Rectal smooth muscle tissue (tissue), 1 donor: ENCODE data around the gene GNG14.
"Not testable (repeated sequence)": the region's sequence is repeated elsewhere in the genome, so short reads cannot be mapped to it uniquely, and the experiment has no call there.

Experiments
- H3K27ac ChIP-seq: one replicate; pipeline ENCODE4 v1.7.0; 2013; ENCODE audit warnings: low read depth, low read length, inconsistent platforms
- H3K27me3 ChIP-seq: one replicate; pipeline ENCODE4 v1.7.0; 2013; ENCODE audit warnings: low read length; ENCODE audit not compliant: control insufficient read depth, insufficient read depth
- H3K36me3 ChIP-seq: one replicate; pipeline ENCODE4 v1.7.0; 2013; ENCODE audit warnings: low read length; ENCODE audit not compliant: control insufficient read depth, insufficient read depth
- H3K4me1 ChIP-seq: one replicate; pipeline ENCODE4 v1.7.0; 2013; ENCODE audit warnings: low read length; ENCODE audit not compliant: control insufficient read depth, insufficient read depth
- H3K4me3 ChIP-seq: one replicate; pipeline ENCODE4 v1.7.0; 2013; ENCODE audit warnings: low read length
- H3K9ac ChIP-seq: one replicate; pipeline ENCODE4 v1.7.0; 2013; ENCODE audit warnings: low read length

The GNG14 gene

GRCh38 chr19:12705654-12706331, 18.0 kb downstream of the GNG14 start:
- H3K9ac ChIP-seq, result no peak overlapping the region
- no peaks in the 10 kb centered on the region for H3K27me3 ChIP-seq
- no peak overlapping the region for H3K4me3 ChIP-seq
- no peaks in the 10 kb centered on the region for H3K4me1 ChIP-seq
- H3K36me3 ChIP-seq, result peaks cover 60% of the 10 kb centered on the region
- H3K27ac ChIP-seq, result no peak overlapping the region

- Histone ChIP-seq H3K9ac (no peak overlapping the region), H3K4me3 (no peak overlapping the region), H3K36me3 (peaks cover 57% of the 10 kb centered on the region), H3K27me3 (no peaks in the 10 kb centered on the region), H3K27ac (no peak overlapping the region), H3K4me1 (no peaks in the 10 kb centered on the region)
Observed at GRCh38 chr19:12706332-12706718, 18.5 kb downstream of the GNG14 start.

GRCh38 chr19:12708641-12709040, 20.8 kb downstream of the GNG14 start:
- Histone ChIP-seq H3K27ac (no peak overlapping the region), H3K4me3 (no peak overlapping the region), H3K4me1 (no peaks in the 10 kb centered on the region), H3K9ac (no peak overlapping the region), H3K27me3 (no peaks in the 10 kb centered on the region), H3K36me3 (peaks cover 45% of the 10 kb centered on the region)

GRCh38 chr19:12711187-12711586, 23.4 kb downstream of the GNG14 start:
- H3K36me3 ChIP-seq, result peaks cover 52% of the 10 kb centered on the region

GRCh38 chr19:12712077-12712476, 24.3 kb downstream of the GNG14 start:
- not testable (repeated sequence) for H3K27ac ChIP-seq, H3K27me3 ChIP-seq, H3K9ac ChIP-seq, H3K4me1 ChIP-seq, H3K4me3 ChIP-seq
- H3K36me3 ChIP-seq, result peaks cover 52% of the 10 kb centered on the region

More at GRCh38 chr19:12711187-12711586, 23.4 kb downstream of the GNG14 start:
- H3K4me3 ChIP-seq, result no peak overlapping the region
- H3K4me1 ChIP-seq, result no peaks in the 10 kb centered on the region
- no peak overlapping the region for H3K9ac ChIP-seq
- H3K27ac ChIP-seq, result no peak overlapping the region
- no peaks in the 10 kb centered on the region for H3K27me3 ChIP-seq

- not testable (repeated sequence) for H3K27ac ChIP-seq, H3K4me3 ChIP-seq, H3K27me3 ChIP-seq, H3K9ac ChIP-seq, H3K4me1 ChIP-seq
- H3K36me3 ChIP-seq, result peaks cover 55% of the 10 kb centered on the region
Observed at GRCh38 chr19:12713304-12713703, 25.5 kb downstream of the GNG14 start.

GRCh38 chr19:12715102-12715501, 27.3 kb downstream of the GNG14 start:
- peaks cover 52% of the 10 kb centered on the region for H3K36me3 ChIP-seq
- no peak overlapping the region for H3K27ac ChIP-seq
- no peak overlapping the region for H3K9ac ChIP-seq
- no peaks in the 10 kb centered on the region for H3K4me1 ChIP-seq
- no peak overlapping the region for H3K4me3 ChIP-seq
- H3K27me3 ChIP-seq, result no peaks in the 10 kb centered on the region

GRCh38 chr19:12715929-12716328, 28.1 kb downstream of the GNG14 start:
- peaks cover 47% of the 10 kb centered on the region for H3K36me3 ChIP-seq
- H3K9ac ChIP-seq, result no peak overlapping the region
- H3K4me1 ChIP-seq, result peaks cover 4% of the 10 kb centered on the region
- H3K27me3 ChIP-seq, result no peaks in the 10 kb centered on the region
- no peak overlapping the region for H3K27ac ChIP-seq
- H3K4me3 ChIP-seq, result no peak overlapping the region

GRCh38 chr19:12720296-12720695, 32.5 kb downstream of the GNG14 start:
- Histone ChIP-seq H3K4me1 (peaks cover 11% of the 10 kb centered on the region), H3K9ac (no peak overlapping the region), H3K27me3 (no peaks in the 10 kb centered on the region), H3K27ac (peak overlapping the region; percentile 94), H3K36me3 (peaks cover 21% of the 10 kb centered on the region), H3K4me3 (peak overlapping the region; percentile 68)

- Histone ChIP-seq H3K27me3 (no peaks in the 10 kb centered on the region), H3K4me3 (peak overlapping the region; percentile 68), H3K36me3 (peaks cover 15% of the 10 kb centered on the region), H3K4me1 (peaks cover 11% of the 10 kb centered on the region), H3K9ac (peak overlapping the region; percentile 54), H3K27ac (peak overlapping the region; percentile 94)
Observed at GRCh38 chr19:12720851-12721655, 33.3 kb downstream of the GNG14 start.

- Histone ChIP-seq H3K36me3 (peaks cover 11% of the 10 kb centered on the region), H3K9ac (peak overlapping the region; percentile 56), H3K27me3 (no peaks in the 10 kb centered on the region), H3K4me1 (peaks cover 11% of the 10 kb centered on the region), H3K27ac (peak overlapping the region; percentile 94), H3K4me3 (peak overlapping the region; percentile 68)
Observed at GRCh38 chr19:12721656-12722565, 34.1 kb downstream of the GNG14 start.
